HG02642 (cell line): ENCODE measurements around the gene RUNDC3A.

Experiments used
- ATAC-seq: cut with Tn5 transposase; IDR thresholded peaks from one replicate; pipeline ENCODE4 v1.9.1; 2021; ENCODE audit warnings: mild to moderate bottlenecking; ENCODE audit not compliant: unreplicated experiment, poor library complexity

RUNDC3A gene

GRCh38 chr17:44282264-44282663, 26.1 kb upstream of the RUNDC3A start:
- ATAC-seq: no peak

DNA sequence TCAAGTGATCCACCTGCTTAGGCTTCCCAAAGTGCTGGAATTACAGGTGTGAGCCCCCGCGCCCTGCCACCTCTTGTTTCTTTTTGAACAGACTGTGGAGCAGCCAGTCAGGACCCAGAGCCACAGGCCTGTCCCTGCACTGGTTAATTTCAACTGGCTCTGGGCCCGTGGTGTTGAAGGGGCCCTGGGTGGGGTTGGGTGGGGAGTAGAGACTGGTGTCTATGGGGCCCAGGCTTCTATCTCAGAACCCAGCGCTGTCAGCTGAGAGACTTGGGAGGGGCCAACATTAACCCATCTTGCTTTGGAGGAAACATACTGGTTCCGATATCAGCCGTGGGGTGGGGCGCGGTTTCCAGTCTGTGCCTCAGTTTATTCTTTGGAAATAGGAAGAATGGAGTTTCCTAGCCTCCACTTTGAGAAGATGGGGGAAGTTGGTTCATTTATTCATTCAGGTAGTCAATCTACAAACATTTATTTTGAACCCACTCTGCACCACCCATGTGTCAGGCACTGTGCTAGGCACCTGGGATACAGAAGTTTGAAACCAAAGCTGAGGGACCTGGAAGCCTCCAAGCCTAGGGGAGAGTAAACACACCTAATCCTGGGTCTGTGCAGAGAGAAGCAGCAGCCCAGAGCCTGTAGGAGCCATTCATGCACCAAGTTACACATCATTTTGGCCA, 24.9 kb upstream of the RUNDC3A start:
- no peak for ATAC-seq

- no peak for ATAC-seq
Observed at GRCh38 chr17:44284024-44284400, 24.4 kb upstream of the RUNDC3A start.

- ATAC-seq: no peak
Observed at GRCh38 chr17:44287651-44288050, 20.8 kb upstream of the RUNDC3A start.

DNA sequence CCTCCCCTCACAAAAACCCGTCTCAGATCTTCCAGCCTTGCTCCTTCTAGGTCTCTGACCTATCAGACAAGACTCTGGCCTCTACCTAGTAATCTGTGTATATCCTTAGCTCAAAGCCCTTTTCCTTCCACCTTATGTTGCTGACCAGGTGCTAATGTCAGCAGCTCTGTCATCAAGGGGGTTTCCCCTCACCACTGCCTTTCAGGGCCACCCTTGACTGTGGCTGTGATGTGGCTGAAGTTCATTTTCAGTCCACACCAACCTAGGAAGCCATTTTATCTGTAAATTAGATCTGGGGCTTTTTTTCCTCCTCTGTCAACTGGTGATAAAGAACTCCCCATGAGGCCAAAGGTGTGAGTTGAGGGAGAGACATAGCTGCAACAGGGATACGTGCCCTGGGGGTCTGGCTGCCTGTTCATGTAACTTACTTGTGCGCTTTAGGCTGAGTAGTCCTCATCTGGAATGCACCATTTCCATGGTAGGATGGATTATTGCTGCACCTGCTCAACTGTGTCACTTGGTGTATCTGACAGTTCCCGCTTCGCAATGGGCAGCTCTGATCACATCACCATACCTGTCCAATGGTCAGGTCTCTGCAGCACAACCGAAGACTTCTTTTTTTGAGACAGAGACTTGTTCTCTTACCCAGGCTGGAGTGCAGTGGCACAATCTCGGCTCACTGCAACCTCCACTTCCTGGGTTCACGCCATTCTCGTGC, 14.7 kb upstream of the RUNDC3A start:
- ATAC-seq: no peak

DNA sequence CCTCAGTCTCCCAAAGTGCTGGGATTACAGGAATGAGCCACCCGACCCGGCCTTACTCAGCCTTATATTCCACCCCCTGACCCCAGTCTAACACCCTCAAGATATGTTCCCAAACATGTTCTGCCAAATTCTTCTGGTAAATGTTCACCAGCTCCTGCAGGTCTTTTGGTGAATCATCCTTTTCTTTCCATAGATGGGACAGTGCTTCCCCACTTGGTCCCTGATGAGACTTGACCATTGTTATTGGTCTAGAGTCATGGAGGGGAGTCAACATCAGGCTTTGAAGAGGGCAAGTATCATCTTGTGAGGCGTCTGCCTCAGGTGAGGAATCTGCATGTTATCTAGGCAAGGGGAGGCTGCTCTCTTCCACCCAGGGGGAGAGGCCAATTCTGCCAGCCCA, 10.4 kb upstream of the RUNDC3A start:
- no peak for ATAC-seq

GRCh38 chr17:44304651-44305050, 3.8 kb upstream of the RUNDC3A start:
- ATAC-seq: no peak

DNA sequence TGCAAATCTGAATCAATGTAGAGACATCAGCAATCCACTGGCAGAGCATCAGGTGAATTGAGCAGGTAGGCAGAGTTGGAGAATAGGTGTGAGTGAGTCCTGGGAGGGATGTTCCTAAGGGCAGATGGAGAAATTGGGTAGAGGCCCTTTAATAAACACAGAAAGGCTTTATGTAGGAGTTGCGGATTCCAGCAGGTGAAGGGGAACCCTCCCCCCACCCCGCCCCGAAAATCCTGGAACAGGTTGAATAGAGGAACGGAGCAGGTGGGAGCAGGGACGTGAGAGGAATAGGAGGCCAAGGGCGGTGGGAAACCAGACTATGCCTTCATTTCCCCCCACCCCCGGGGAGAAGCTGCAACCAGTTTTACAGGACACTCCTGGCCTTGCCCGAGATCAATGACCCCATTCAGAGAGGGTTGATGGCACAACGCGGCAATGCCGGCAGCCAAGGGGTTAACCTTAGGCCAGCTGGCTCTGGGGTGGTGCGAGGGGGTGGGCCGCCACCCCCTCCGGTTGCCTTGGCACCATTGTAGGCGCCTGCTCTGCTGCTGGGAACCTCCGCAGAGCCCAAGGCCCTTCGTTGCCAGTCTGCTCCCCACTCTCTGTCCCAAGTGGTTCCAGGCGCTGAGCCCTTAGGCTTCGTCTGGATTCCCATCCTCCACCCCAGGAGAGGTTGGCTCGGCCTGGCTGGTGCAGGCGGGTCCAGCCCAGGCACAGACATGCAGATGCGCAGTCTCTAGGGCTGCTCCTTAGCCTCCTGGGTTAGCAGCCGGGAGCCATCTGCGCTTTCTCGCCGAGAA, 814 bp upstream of the RUNDC3A start:
- ATAC-seq: no peak

- no peak for ATAC-seq
Observed at GRCh38 chr17:44308865-44309264, 464 bp downstream of the RUNDC3A start.

- no peak for ATAC-seq
Observed at GRCh38 chr17:44309472-44309871, 1.1 kb downstream of the RUNDC3A start.

DNA sequence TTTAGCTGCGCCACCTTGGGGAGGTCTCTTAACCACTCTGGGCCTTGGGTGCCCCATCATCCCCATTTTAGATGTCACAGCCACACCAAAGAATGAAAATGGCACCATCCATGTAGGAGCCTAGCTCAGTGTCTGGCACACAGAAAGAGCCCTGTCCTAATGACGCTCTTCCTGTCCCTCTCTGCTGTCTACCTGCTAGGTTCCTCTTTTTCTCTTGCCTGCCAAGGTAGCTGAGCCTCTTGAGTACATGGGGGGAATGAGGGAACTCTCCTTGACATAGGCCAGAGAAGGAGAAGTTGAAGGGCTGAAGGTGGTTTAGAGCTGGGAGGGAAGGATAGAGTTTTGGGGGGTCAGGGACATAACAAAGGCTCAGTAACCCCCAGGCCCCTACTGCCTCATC, 1.8 kb downstream of the RUNDC3A start:
- no peak for ATAC-seq

- no peak for ATAC-seq
Observed at GRCh38 chr17:44310609-44311376, 2.4 kb downstream of the RUNDC3A start.

- ATAC-seq: no peak
Observed at GRCh38 chr17:44311562-44312181, 3.3 kb downstream of the RUNDC3A start.

- ATAC-seq: no peak
Observed at GRCh38 chr17:44312396-44313104, 4.1 kb downstream of the RUNDC3A start.

DNA sequence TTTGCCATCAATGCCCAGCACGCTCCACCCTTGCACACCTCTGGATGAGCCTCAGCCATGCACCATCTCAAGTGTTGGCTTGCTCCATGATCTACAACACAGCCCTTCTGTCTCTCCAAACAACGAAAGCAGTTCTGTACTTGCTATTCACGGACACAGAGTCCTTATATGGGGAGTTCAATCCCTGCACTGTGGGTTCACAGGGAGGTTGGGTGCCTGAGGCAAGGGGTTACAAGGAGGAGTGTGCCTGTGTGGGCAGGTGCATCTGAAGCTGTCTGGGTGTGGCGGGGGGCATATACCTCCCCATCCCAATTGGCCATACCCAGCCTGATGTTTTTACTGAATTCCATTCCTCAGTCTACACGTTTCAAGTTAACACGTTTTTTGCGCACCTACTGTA, 5.6 kb downstream of the RUNDC3A start:
- no peak for ATAC-seq

DNA sequence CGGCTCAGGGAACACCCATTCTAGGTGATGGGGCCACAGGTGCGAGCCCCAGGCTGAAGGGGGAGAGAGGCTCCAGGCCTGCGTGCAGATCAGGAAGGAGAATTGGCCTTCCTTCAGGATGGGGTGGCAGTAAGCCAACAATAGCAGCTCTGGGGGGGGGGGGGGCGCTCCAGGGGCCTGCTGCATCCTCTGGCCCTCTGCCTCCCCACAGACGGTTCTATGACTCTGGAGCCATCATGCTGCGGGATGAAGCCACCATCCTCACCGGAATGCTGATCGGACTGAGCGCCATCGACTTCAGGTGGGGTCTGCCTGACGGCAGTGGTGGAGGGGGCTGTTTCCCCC, 6.1 kb downstream of the RUNDC3A start:
- no peak for ATAC-seq

DNA sequence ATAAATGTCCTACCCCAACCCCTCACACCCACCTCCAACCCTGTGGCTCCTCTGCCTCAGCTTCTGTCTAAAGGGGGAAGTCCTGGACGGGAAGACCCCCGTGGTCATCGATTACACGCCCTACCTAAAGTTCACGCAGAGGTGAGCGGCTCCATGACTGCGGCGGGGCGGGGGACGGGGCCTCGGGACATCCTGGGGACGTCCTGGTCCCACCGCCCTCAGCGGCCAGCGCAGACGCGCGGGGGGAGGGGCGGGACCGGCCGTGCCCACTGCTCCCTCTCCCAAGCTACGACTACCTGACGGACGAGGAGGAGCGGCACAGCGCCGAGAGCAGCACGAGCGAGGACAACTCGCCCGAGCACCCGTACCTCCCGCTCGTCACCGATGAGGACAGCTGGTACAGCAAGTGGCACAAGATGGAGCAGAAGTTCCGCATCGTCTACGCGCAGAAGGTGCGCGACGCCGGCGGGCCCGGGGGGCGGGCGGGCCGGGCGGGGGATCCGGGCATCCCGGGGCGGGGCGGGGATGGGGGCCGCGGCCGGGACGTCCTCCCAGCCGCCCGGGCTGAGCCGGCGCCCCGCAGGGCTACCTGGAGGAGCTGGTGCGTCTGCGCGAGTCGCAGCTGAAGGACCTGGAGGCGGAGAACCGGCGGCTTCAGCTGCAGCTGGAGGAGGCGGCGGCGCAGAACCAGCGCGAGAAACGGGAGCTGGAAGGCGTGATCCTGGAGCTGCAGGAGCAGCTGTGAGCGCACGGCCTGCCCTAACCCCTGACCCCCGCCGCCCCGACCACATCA, 6.7 kb downstream of the RUNDC3A start:
- ATAC-seq: no peak

GRCh38 chr17:44315760-44316731, 7.6 kb downstream of the RUNDC3A start:
- ATAC-seq: no peak
